ENCODE data around the gene AHCYL1. TPM values are rescaled to one million over a fixed set of nuclear protein-coding genes. Genes with fewer than 3 reads are reported as not detected.

The AHCYL1 gene
- total and polyA plus RNA-seq, 10 of the 15 experiments (the other 5 are each of a cell fraction or from before 2014, with no cell fraction given): 24.7 to 73.6 (median 46.8) TPM

DNA sequence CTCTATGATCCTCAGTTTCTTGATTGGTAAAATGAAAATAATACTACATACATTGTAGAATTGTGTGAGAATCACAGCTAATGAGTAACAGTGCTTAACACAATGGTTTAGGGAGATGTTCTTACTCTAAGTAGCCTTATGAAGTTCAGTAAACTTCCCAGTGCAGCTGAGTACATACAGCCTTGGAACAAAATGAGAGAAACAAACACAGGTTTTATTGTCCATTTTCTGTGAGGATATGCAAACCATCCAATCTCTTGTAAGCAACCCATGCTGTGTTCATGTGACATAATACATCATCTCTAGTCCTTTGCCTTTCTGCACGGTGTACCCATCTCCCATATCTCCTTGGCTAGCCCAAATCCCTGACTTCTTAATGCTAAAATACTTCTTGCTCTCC, 35.2 kb downstream of the AHCYL1 start:
- DNase-seq (ENCODE audit: low read depth, low spot score) (no peak), ATAC-seq (no peak), FAIRE-seq (peak; percentile 38)
- H3K4me1 ChIP-seq (ENCODE audit: control insufficient read depth, insufficient read depth, low read length): no peaks in the 10 kb centered on the region
- no peak overlapping the region for H2AFZ ChIP-seq (ENCODE audit: control insufficient read depth, low read depth, low read length)
- no peak overlapping the region for H3K27ac ChIP-seq (ENCODE audit: control insufficient read depth, insufficient read depth)
- RAD21 ChIA-PET (ENCODE audit: unreplicated experiment): no interaction called here
- no peak overlapping the region for H3K4me2 ChIP-seq (ENCODE audit: control insufficient read depth, insufficient read depth)
- no peak overlapping the region for H3K4me3 ChIP-seq
- no peak overlapping the region for H3K9ac ChIP-seq (ENCODE audit: control insufficient read depth, insufficient read depth, low read length)
- in situ Hi-C loops (cut with MboI): no loop called here
- no TSS peak for BruUV-seq (replicated peaks)
- TF ChIP-seq SIX5 (IDR thresholded peaks at IDR 0.05; ENCODE audit: low read depth, low read length, severe bottlenecking) (no peak), SPI1 (IDR thresholded peaks at IDR 0.05; ENCODE audit: borderline replicate concordance, insufficient read depth, low read depth, low read length) (no peak), HDAC2 (IDR thresholded peaks at IDR 0.05) (no peak), YBX1 (IDR thresholded peaks at IDR 0.05) (no peak), KDM1A (IDR thresholded peaks at IDR 0.05; ENCODE audit: borderline replicate concordance) (no peak), TCF3 (IDR thresholded peaks at IDR 0.05; ENCODE audit: borderline replicate concordance, insufficient read depth, low read depth, low read length) (no peak), POLR2AphosphoS2 (IDR thresholded peaks at IDR 0.05; ENCODE audit: low read depth, low read length) (no peak), NFYB (IDR thresholded peaks at IDR 0.05; ENCODE audit: insufficient read depth, low read depth, low read length) (no peak), BMI1 (IDR thresholded peaks at IDR 0.05; ENCODE audit: borderline replicate concordance) (no peak)
- TF ChIP-seq, protein P1, sequence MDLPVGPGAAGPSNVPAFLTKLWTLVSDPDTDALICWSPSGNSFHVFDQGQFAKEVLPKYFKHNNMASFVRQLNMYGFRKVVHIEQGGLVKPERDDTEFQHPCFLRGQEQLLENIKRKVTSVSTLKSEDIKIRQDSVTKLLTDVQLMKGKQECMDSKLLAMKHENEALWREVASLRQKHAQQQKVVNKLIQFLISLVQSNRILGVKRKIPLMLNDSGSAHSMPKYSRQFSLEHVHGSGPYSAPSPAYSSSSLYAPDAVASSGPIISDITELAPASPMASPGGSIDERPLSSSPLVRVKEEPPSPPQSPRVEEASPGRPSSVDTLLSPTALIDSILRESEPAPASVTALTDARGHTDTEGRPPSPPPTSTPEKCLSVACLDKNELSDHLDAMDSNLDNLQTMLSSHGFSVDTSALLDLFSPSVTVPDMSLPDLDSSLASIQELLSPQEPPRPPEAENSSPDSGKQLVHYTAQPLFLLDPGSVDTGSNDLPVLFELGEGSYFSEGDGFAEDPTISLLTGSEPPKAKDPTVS (IDR thresholded peaks at IDR 0.05; ENCODE audit: low read depth, low read length): no peak
- TF ChIP-seq, protein P2, sequence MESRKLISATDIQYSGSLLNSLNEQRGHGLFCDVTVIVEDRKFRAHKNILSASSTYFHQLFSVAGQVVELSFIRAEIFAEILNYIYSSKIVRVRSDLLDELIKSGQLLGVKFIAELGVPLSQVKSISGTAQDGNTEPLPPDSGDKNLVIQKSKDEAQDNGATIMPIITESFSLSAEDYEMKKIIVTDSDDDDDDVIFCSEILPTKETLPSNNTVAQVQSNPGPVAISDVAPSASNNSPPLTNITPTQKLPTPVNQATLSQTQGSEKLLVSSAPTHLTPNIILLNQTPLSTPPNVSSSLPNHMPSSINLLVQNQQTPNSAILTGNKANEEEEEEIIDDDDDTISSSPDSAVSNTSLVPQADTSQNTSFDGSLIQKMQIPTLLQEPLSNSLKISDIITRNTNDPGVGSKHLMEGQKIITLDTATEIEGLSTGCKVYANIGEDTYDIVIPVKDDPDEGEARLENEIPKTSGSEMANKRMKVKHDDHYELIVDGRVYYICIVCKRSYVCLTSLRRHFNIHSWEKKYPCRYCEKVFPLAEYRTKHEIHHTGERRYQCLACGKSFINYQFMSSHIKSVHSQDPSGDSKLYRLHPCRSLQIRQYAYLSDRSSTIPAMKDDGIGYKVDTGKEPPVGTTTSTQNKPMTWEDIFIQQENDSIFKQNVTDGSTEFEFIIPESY (IDR thresholded peaks at IDR 0.05): no peak
- intact Hi-C loops (cut with micrococcal nuclease; ENCODE audit: unreplicated experiment): no loop called here
- CTCF ChIA-PET: interaction anchor here (0.6 to 7.9 kb wide), 6 partner anchors 8 to 380 kb away, joined by 3 to 57 read pairs (median 4); partner anchors contain the start of gene AHCYL1
- no peaks in the 10 kb centered on the region for H3K79me2 ChIP-seq (ENCODE audit: control insufficient read depth, insufficient read depth, low read length)
- peaks cover 9 to 51% of the 10 kb centered on the region in 2 experiments for H3K36me3 ChIP-seq (ENCODE audit: control insufficient read depth in 2 of 2, insufficient read depth in 2 of 2, low read length in 1 of 2)
- H4K20me1 ChIP-seq (ENCODE audit: control insufficient read depth, insufficient read depth): no peaks in the 10 kb centered on the region
- 100% methylated on average over 1 of the region's 1 CpG for WGBS (ENCODE audit: insufficient coverage, insufficient replicate concordance, low lambda C conversion rate, missing lambda C conversion rate)
- H3K9me3 ChIP-seq (replicated peaks; ENCODE audit: control insufficient read depth, insufficient read depth, low read length): no peaks in the 10 kb centered on the region
- POLR2A ChIA-PET: interaction anchor here (0.5 to 1.5 kb wide), 3 partner anchors 9 to 852 kb away, joined by 3 to 4 read pairs (median 4); no protein-coding TSS in a partner anchor
- H3K27me3 ChIP-seq (replicated peaks in 1 of 2; ENCODE audit: control insufficient read depth in 2 of 2, insufficient read depth in 2 of 2, low read length in 1 of 2): no peaks in the 10 kb centered on the region
- SMC1A ChIA-PET (ENCODE audit: uncharacterized antibody, unreplicated experiment): interaction anchor here (0.8 to 1.4 kb wide), 4 partner anchors 8 to 35 kb away, joined by 3 to 5 read pairs (median 4); partner anchors contain the start of genes AHCYL1 and STRIP1

Measured in GM12878 (cell line).